Endodermal cell (in vitro differentiated cells): ENCODE data around the gene ARID3C. TPM values are rescaled to one million over a fixed set of nuclear protein-coding genes. Genes with fewer than 3 reads are reported as not detected.

Experiments used
- DNase-seq: peaks from one replicate; pipeline ENCODE4 v3.0.0-alpha.2; 2017
- H3K27ac ChIP-seq: 2 replicates; pipeline ENCODE4 v1.5.1; 2013; ENCODE audit warnings: mild to moderate bottlenecking, low read depth, low read length, moderate library complexity
- H3K27me3 ChIP-seq: 2 replicates; pipeline ENCODE4 v1.6.1; 2013; ENCODE audit warnings: mild to moderate bottlenecking, low read length, moderate library complexity; ENCODE audit not compliant: insufficient read depth, control insufficient read depth, poor library complexity, severe bottlenecking
- H3K36me3 ChIP-seq: 2 replicates; pipeline ENCODE4 v1.7.0; 2013; ENCODE audit warnings: mild to moderate bottlenecking, low read length, moderate library complexity; ENCODE audit not compliant: control insufficient read depth, insufficient read depth
- H3K4me1 ChIP-seq: one replicate; pipeline ENCODE4 v1.7.0; 2013; ENCODE audit warnings: low read length; ENCODE audit not compliant: control insufficient read depth, insufficient read depth
- H3K4me3 ChIP-seq: 2 replicates; pipeline ENCODE4 v1.5.1; 2013; ENCODE audit warnings: mild to moderate bottlenecking, low read length, moderate library complexity
- H3K9ac ChIP-seq: 2 replicates; pipeline ENCODE4 v1.6.1; 2013; ENCODE audit warnings: mild to moderate bottlenecking, low read length, moderate library complexity; ENCODE audit not compliant: poor library complexity, severe bottlenecking; ENCODE audit errors: extremely low read depth
- H3K9me3 ChIP-seq: 2 replicates; pipeline ENCODE4 v1.6.1; 2013; ENCODE audit warnings: mild to moderate bottlenecking, low read length, moderate library complexity; ENCODE audit not compliant: control insufficient read depth
- H3K27ac Mint-ChIP-seq: 2 replicates; pipeline ENCODE4 v1.8.0; 2020; ENCODE audit warnings: mixed read lengths
- H3K27me3 Mint-ChIP-seq: 2 replicates; pipeline ENCODE4 v1.8.0; 2021; ENCODE audit warnings: mild to moderate bottlenecking, mixed read lengths; ENCODE audit not compliant: insufficient read depth
- H3K36me3 Mint-ChIP-seq: 2 replicates; pipeline ENCODE4 v1.8.0; 2020; ENCODE audit warnings: low read depth, mixed read lengths
- H3K4me1 Mint-ChIP-seq: 2 replicates; pipeline ENCODE4 v1.8.0; 2020; ENCODE audit warnings: mixed read lengths
- H3K4me3 Mint-ChIP-seq: 2 replicates; pipeline ENCODE4 v1.8.0; 2020; ENCODE audit warnings: mild to moderate bottlenecking, moderate library complexity, mixed read lengths
- H3K9me3 Mint-ChIP-seq: 2 replicates; pipeline ENCODE4 v1.8.0; 2020; ENCODE audit warnings: mild to moderate bottlenecking, mixed read lengths
- WGBS, 2 experiments: methylation state at CpG; one replicate each; pipeline versions ENCODE4 v1.1.5 to v1.1.7; 2013; ENCODE audit warnings: missing lambda C conversion rate in 2 of 2, mixed read lengths in 1 of 2; ENCODE audit not compliant: insufficient coverage in 1 of 2, insufficient read length in 1 of 2; 5-methylcytosine and 5-hydroxymethylcytosine counted together
- total RNA-seq, 2 donors: library from RNA; stranded (reverse); fragmentation: NEBNext Ultra II Directional in 1 of 2; extraction: Animal tissue kit (Norgen Biotek cat#: 25700) in 1 of 2; gene quantifications; 2 replicates in 1 of 2; 3 replicates in 1 of 2; pipeline ENCODE4 v1.2.1, GENCODE V29; 2021
- TF ChIP-seq, protein P1 (sequence below): fragments of 200-600 bp; sonication (generic); conservative IDR thresholded peaks from 2 replicates; pipeline ENCODE4 v1.5.0; 2021; ENCODE audit warnings: antibody characterized with exemption, mild to moderate bottlenecking

ARID3C gene
- total RNA-seq, 2 donors from 2014 or later, result 0.31 to 0.80 TPM

DNA sequence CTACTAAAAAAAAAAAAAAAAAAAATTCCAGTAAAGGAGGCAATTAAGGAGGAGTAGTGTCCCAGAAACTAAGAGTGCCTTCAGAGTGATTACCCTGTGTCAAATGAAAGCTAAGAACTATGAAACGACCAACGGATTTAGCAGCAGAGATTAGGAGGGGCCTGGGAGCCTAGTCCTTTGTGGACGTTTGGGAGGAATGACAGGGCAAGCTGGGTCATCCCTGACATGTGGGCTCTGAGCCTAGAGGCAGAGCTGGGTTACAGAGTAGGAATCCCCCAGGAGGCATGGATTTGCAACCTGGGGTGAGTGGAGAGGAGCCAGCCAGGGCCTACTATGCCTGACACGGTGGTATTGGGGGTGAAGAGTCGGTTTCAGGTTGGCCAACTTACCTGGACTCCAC lies 4.3 kb upstream of the ARID3C start:
- Mint-ChIP-seq H3K27ac (no peak overlapping the region), H3K4me3 (no peak overlapping the region), H3K36me3 (peaks cover 11% of the 10 kb centered on the region), H3K9me3 (no peaks in the 10 kb centered on the region), H3K27me3 (peaks cover 57% of the 10 kb centered on the region), H3K4me1 (peaks cover 24% of the 10 kb centered on the region)
- no peak overlapping the region for H3K4me3 ChIP-seq
- no peaks in the 10 kb centered on the region for H3K36me3 ChIP-seq
- TF ChIP-seq, protein P1, sequence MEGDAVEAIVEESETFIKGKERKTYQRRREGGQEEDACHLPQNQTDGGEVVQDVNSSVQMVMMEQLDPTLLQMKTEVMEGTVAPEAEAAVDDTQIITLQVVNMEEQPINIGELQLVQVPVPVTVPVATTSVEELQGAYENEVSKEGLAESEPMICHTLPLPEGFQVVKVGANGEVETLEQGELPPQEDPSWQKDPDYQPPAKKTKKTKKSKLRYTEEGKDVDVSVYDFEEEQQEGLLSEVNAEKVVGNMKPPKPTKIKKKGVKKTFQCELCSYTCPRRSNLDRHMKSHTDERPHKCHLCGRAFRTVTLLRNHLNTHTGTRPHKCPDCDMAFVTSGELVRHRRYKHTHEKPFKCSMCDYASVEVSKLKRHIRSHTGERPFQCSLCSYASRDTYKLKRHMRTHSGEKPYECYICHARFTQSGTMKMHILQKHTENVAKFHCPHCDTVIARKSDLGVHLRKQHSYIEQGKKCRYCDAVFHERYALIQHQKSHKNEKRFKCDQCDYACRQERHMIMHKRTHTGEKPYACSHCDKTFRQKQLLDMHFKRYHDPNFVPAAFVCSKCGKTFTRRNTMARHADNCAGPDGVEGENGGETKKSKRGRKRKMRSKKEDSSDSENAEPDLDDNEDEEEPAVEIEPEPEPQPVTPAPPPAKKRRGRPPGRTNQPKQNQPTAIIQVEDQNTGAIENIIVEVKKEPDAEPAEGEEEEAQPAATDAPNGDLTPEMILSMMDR, result no peak
- no peaks in the 10 kb centered on the region for H3K4me1 ChIP-seq
- no peak overlapping the region for H3K27ac ChIP-seq
- no peak overlapping the region for H3K9ac ChIP-seq
- WGBS, 2 experiments, result 75% methylated on average over 2 to 5 of the region's 5 CpGs
- no peaks in the 10 kb centered on the region for H3K9me3 ChIP-seq
- no peak for DNase-seq
- H3K27me3 ChIP-seq, result peaks cover 43% of the 10 kb centered on the region

DNA sequence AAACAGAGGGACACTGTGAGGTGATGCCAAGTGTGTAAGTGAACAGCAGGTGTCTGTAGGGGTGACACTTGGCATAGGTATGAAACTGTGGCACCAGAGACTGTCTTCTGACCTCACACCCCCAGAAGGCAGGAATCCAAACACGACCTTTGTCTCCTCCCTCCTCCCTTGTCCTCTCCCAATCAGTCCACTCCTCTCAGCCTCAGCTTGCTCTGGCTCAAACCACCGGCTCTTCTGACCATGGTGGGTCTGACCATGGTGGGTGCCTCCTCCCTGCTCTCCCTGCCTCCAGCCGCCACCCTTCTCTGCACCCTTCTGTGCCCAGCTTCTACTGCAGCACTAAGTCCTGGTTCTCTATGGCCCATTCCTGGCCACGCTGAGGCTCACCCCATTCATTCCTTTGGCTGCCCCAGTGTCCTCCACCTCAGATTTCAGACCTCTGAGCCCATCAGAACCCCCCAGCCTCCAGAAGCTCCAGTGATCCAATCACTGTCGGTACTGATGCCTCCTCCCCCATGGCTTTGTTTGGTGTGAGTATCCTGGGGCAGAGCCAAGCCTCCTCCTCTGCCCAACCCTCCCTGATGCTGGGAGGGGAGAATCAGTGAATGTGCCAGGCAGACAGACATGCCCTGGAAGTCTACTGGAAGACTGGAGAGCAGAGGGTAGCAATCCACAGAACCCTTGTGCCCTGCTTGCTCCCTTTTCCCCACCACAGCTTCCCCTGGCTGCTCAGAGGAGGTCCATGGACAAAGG lies 1.7 kb upstream of the ARID3C start:
- Histone ChIP-seq H3K4me3 (no peak overlapping the region), H3K36me3 (no peaks in the 10 kb centered on the region), H3K27ac (no peak overlapping the region), H3K4me1 (no peaks in the 10 kb centered on the region), H3K9me3 (no peaks in the 10 kb centered on the region), H3K27me3 (peaks cover 69% of the 10 kb centered on the region), H3K9ac (no peak overlapping the region)
- Mint-ChIP-seq H3K4me1 (peaks cover 19% of the 10 kb centered on the region), H3K4me3 (no peak overlapping the region), H3K36me3 (peaks cover 9% of the 10 kb centered on the region), H3K9me3 (no peaks in the 10 kb centered on the region), H3K27me3 (peaks cover 73% of the 10 kb centered on the region), H3K27ac (no peak overlapping the region)
- DNase-seq, result no peak
- 55 to 72% methylated on average over 3 to 5 of the region's 5 CpGs for WGBS, 2 experiments
- TF ChIP-seq, protein P1, result no peak

DNA sequence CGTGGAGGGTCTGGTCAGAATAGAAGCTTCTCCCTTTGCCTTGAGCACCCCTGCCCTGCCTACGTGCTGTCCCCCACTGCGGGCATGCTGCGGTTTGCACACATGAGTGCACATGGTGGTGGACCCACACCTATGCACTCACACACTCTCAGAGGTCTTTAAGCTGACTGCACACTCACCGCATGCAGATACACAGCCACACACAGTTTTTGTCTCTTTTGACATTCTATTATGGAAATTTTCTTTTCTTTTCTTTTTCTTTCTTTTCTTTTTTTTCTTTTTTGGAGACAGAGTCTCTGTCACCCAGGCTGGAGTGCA lies 584 bp upstream of the ARID3C start:
- 44 to 53% methylated on average over 5 of the region's 5 CpGs for WGBS, 2 experiments
- Histone ChIP-seq H3K4me3 (peak overlapping the region; percentile 63), H3K36me3 (no peaks in the 10 kb centered on the region), H3K4me1 (peaks cover 4% of the 10 kb centered on the region), H3K27me3 (peaks cover 71% of the 10 kb centered on the region), H3K27ac (no peak overlapping the region), H3K9me3 (no peaks in the 10 kb centered on the region), H3K9ac (no peak overlapping the region)
- DNase-seq, result no peak
- Mint-ChIP-seq H3K27ac (no peak overlapping the region), H3K36me3 (no peaks in the 10 kb centered on the region), H3K27me3 (peaks cover 82% of the 10 kb centered on the region), H3K9me3 (no peaks in the 10 kb centered on the region), H3K4me3 (peak overlapping the region; percentile 56), H3K4me1 (peaks cover 22% of the 10 kb centered on the region)
- TF ChIP-seq, protein P1, result no peak
